ENCODE data around the gene CCDC197. TPM values are rescaled to one million over a fixed set of nuclear protein-coding genes. Genes with fewer than 3 reads are reported as not detected.

CCDC197 gene
- total and polyA plus RNA-seq, 2 donors (not counting 1 experiment from before 2014, with no cell fraction given), result not detected

GRCh38 chr14:94025720-94026119 lies 28.6 kb downstream of the CCDC197 start:
- DNase-seq (no peak), ATAC-seq (ENCODE audit: low read depth) (no peak)
- H3K36me3 ChIP-seq (replicated peaks in 1 of 2; ENCODE audit: control extremely low read depth in 1 of 2, control insufficient read depth in 1 of 2, extremely low read depth in 1 of 2, insufficient read depth in 2 of 2, low read length in 1 of 2), result no peaks in the 10 kb centered on the region
- H3K27ac Mint-ChIP-seq, result no peak overlapping the region
- peaks cover 8% of the 10 kb centered on the region for H3K4me1 Mint-ChIP-seq
- peak overlapping the region in 3 of 5 experiments; percentile 52 to 64 (median 63) for H3K4me3 ChIP-seq (ENCODE audit: control extremely low read depth in 1 of 5, extremely low read depth in 1 of 5, insufficient read depth in 1 of 5, low read depth in 2 of 5, low read length in 4 of 5)
- H3K4me3 Mint-ChIP-seq, result peak overlapping the region; percentile 90
- TF ChIP-seq CTCF (IDR thresholded peaks at IDR 0.05), result no peak
- no peak for TF ChIP-seq EZH2 (IDR thresholded peaks at IDR 0.05; ENCODE audit: borderline replicate concordance, insufficient read depth, low read depth, low read length, poor library complexity, severe bottlenecking)
- H4K20me1 ChIP-seq (ENCODE audit: control insufficient read depth, insufficient read depth, low read length, poor library complexity, severe bottlenecking), result no peaks in the 10 kb centered on the region
- POLR2A ChIA-PET, result interaction anchor here (0.7 kb wide), 1 partner anchor 11 kb away, joined by 3 read pairs; no protein-coding TSS in a partner anchor
- H3K9me3 ChIP-seq (ENCODE audit: control extremely low read depth in 1 of 3, control insufficient read depth in 2 of 3, insufficient read depth in 1 of 3, low read length in 2 of 3), result no peaks in the 10 kb centered on the region
- H2AFZ ChIP-seq (ENCODE audit: insufficient read depth, low read depth, low read length, poor library complexity, severe bottlenecking), result peak overlapping the region; percentile 35
- H3K4me1 ChIP-seq (ENCODE audit: control insufficient read depth in 2 of 2, insufficient read depth in 2 of 2, low read length in 2 of 2), result peaks cover 9% of the 10 kb centered on the region in 2 donors
- CTCF ChIA-PET, result interaction anchor here (0.7 to 2.1 kb wide), 5 partner anchors 10 to 111 kb away, joined by 3 to 16 read pairs (median 5); partner anchors contain the start of genes DDX24 and IFI27L1
- peak overlapping the region; percentile 92 for H3K4me2 ChIP-seq (replicated peaks; ENCODE audit: low read depth, low read length, poor library complexity, severe bottlenecking)
- no peak overlapping the region for H3K27ac ChIP-seq (ENCODE audit: low read length in 2 of 2)
- peak overlapping the region; percentile 69 for H3K9ac ChIP-seq (ENCODE audit: low read length)
- peaks cover 0 to 25% (median 9%) of the 10 kb centered on the region in 4 experiments for H3K27me3 ChIP-seq (replicated peaks in 1 of 4; ENCODE audit: control extremely low read depth in 1 of 4, control insufficient read depth in 3 of 4, insufficient read depth in 4 of 4, low read length in 3 of 4)
- 0% methylated on average over 1 of the region's 6 CpGs for WGBS (ENCODE audit: insufficient coverage)
- H3K27me3 Mint-ChIP-seq, result peaks cover 26% of the 10 kb centered on the region
- intact Hi-C loops (cut with micrococcal nuclease), result loop anchor here (1.0 kb wide), 2 partner anchors 56 to 152 kb away; partner anchors contain the start of genes DDX24 and IFI27L1
- no peaks in the 10 kb centered on the region for H3K9me3 Mint-ChIP-seq (ENCODE audit: insufficient read depth)
- no peaks in the 10 kb centered on the region for H3K79me2 ChIP-seq (ENCODE audit: control insufficient read depth, insufficient read depth, low read length)

All from B cell (primary cell).